ENCODE measurements around the gene TAS1R3.
A peak's percentile ranks its signal among the peaks of the same experiment; 100 is the strongest.

Gene TAS1R3

DNA sequence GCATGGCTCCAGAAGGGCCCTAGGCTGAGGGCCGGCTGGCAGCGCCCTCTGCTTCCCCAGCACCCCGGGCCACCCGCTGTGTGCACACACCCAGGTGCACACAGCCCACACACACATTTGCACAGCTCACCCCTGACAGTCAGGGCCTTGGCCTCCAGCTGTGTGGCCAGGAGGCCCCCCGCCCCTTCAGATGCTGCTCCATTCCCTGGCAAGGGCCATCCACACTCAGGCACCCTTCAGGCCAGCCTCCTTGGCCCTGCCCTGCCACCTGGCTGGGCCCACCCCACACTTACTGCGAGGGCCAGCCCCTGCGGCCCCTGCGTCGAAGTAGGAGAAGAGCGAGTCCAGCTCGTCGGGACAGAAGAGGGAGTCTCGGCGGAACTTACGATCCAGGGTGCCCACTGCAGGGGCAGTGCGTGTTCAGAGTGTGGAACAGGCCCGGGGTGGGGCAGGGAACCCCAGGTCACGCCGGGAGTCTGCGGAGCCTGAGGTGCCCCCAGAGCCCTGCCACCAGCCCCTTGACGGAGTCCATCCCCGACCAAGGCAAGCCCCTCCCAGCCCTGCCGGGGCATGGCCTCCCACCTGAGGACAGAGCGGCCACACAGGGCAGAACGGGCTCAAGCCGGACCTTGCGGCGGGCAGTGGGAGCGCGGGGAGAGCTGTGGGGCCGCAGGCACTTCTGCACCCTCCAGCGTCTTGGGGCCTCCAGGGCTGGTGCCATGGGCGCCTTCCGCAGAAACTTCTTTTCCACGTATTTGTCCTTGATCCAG is 35.7 kb upstream of the TAS1R3 start:
- no peak for DNase-seq

DNA sequence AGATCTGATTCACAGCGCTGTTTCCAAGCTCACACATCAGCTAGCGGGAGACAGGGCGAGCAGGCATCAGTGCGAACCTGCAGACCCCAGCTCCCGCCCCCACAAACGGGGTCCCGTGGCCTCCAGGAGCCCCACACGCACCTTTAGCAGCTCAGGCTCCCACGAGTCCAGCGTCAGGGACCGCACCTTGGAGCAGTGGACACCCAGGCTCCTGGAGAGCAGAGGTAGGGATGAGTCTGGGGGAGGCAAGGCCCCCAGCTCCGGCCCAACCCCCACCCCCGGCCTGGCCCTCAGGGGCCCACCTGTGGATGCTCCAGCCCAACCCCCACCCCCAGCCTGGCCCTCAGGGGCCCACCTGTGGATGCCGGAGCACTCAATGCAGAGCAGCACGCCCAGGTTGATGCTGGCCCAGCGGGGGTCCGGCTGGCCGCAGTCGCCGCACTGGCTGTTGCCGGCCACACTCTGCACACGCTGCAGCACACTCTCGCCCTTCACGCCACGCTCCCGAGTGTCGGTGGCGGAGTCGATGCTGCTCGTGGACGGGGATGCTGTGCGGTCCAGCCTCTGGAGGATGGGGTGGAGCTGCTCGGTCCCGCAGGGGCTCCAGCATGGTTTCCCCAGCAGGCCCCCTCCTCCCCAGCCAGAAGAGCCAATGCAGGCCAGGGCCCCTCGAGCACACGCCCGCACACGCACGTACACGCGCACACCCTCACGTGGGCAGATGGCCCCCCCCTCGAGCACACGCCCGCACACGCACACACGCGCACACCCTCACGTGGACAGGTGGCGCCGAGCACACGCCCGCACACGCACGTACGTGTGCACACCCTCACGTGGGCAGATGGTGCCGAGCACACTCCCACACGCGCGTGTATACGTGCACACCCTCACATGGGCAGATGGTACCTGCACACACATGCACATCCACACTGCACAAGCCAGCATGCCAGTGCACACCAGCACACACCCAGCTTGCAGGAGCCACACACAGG is 34.7 kb upstream of the TAS1R3 start:
- no peak for DNase-seq

- DNase-seq, result no peak
These were observed 33.2 kb upstream of the TAS1R3 start for GRCh38 chr1:1297802-1298424.

- DNase-seq, result no peak
These were observed 32.0 kb upstream of the TAS1R3 start for GRCh38 chr1:1298861-1299685.

DNA sequence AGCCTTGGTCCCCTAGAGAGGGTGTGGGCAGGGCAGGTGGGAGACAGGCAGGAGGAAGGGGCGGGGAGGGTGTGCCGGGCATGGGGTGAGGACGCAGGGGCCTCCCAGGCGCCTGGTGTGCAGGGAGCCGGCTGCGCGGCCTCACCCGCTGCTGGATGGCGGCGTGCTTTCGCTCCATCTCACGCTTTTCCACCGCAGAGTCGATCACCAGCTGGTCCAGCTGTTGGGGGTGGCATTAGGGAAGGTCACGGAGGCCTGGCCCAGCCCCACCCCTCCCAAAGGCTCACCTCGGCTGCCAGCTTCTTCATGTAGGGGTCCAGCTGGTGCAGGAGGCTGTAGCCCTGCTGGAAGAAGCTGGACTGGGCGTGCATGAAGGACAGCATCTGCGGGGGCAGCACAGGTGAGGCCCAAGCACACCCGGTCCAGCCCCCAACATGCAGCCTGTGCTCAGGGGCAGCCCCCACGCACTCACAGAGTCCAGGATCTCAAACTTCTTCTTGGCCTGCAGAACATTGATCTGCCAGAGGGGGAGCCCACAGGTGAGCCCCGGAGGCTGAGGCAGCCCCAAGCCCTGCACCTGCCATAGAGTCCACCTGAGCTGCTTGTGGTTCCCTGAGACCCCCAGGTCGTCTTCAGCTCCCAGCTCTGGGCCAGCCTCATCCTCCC is 31.3 kb upstream of the TAS1R3 start:
- DNase-seq, result no peak

DNA sequence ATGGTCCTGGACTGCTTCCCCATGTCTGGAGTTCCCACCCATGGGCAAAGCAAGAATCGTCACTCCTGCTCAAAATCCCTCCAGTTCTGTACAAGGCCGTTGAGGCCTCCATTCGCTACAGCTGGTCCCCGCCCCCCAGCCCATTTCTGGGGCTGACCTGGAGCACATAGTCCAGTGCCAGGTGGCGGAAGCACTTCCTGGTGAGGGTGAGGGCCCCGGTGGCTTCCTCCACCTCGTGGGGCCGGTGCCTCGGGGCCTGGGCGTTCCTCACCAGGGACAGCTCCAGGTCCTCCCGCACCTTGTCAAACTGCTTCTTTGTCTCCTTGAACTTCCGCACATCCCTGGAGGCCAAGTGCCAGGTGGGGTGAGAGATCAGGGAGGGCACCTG is 30.7 kb upstream of the TAS1R3 start:
- no peak for DNase-seq

GRCh38 chr1:1302006-1302430 is 29.1 kb upstream of the TAS1R3 start:
- no peak for DNase-seq

DNA sequence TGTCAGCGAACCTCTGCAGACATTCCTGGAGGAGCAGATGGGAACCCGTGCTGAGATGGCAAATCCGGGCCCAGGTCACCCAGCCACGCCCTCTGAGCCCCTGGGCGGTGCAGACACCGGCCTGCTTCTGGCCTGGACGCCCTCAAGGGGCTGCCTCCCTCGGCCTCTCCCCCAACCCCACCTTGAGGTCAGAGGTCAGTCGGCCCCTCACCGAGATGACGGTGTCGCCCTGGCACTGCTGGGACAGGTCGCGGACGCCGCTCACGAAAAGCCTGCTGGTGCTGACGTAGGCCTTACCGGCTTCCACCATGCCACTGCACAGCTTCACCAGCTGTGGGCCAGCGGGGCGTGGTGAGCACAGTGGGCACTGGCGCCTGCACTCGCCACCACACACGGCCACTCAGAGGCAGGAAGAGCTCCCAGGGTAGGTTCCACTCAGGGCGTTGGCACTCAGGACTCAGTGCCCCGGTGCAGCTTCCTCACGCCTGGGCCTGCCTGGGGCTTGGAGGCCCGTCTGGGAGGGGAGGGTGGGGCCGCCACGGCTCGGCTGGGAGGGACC is 28.1 kb upstream of the TAS1R3 start:
- no peak for DNase-seq

DNA sequence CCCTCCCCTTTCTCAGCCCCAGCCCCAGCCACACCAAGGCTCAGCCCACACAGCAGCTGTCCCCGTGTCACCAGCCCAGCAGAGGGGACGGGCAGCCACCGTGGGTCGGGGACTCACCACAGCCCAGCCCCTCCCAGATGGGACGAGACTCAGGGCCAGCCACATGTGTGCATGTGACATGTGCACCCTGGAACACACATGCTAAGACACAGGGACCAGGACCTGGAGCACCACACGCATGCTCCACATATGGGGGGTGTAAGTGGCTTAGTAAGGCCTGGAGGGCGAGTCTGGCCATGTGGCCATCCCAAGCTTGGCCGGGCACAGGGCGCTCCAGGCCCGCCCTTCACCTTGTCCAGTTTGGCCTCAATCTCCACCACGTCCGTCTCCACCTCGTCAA is 27.3 kb upstream of the TAS1R3 start:
- DNase-seq, result no peak

GRCh38 chr1:1304331-1305299 is 26.5 kb upstream of the TAS1R3 start:
- DNase-seq, result no peak

DNA sequence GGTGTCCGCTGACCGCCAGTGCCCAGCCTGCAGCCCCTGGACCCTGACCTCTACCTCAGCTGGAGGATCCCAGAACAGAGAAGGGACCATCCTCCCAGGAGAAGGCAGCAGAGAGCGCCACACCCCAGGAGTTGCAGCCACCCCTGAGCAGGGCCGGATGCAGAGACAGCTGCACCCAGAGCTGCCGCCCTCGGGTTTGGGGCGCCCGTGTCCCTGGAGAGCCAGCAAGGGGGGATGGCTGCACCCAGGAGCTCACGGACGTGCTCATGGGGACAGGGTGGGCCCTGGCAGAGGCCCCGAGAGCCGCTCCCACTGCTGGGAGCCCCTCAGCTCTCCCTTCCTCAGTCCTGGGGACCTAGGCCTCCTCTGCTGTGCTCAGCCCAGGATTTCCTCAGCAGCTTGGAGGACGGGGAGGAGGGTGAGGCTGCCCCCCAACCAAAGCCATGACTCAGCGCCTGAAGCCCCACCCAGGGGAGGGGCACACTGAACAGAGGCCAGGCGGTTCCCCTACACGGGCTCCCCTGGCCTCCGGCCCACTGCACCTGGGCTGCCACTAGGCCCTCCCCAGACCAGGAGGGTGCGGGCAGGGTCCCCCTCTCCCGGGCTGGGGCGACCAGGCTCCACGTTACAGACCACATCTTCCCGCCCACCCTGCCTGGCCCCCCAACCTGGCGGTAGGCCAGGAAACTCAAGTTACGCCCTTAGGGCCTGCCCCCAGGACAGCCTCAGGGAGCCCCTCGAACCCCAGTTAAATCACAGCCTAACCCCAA is 25.6 kb upstream of the TAS1R3 start:
- no peak for DNase-seq

DNA sequence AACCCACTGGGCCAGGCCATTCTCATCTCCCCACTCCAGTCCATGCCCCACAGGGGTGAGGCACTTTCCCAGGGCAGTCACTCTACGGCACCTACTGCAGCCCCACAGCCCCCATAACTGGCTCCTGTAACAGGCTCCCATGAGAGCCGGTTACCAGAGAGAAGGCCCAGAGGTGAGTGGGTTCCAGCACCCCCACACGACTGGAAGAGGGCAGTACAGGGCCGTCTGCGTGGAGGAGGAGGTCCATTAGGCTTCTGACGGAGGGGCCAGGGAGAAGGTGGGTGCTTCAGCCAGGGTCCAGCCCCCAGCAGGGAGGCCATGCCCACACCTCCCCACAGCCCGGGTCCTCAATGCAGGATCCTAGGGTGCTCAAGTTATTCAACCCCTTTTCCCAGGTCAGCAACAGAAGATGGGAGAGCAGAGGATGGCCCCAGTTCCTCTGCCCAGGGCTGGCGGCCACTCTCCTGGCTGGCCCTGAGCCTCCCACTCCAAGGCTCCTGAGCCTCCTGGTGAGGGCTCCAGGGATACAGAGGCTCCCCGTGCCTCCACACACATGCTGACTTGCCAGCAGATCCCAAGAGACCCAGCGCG is 24.9 kb upstream of the TAS1R3 start:
- no peak for DNase-seq

DNA sequence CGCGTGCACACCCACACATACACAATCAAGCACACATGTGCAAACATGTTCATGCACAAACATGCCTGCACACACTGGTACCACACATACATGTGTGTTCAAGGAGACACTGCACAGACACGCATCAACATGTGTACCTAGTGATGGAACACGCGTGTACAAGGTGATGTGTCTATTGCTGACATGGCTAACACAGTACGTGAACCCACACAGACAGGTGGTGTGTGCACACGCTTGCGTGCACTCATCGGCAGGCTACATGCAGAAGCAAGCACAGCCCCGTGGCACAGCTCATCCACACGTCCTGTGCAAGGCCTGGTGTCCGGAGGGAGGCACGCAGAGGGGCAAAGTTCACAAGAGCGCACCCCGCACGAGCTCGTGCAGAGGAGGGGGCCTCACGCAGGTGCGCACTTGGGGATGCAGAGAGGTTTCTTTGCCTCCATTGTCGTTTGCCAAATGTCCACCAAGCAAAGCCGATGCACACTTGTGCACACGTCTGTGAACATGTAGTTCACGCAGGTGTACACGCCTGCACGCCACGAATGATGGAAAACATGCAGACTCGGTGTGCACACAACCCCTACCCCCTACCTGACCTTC is 24.3 kb upstream of the TAS1R3 start:
- no peak for DNase-seq

- DNase-seq, result no peak
These were observed 23.7 kb upstream of the TAS1R3 start for GRCh38 chr1:1307261-1307922.

GRCh38 chr1:1307923-1308755 is 22.9 kb upstream of the TAS1R3 start, which contains the start of the genes ACAP3 and PUSL1:
ACAP3 (minus strand) TSS chr1:1307930; CDS start chr1:1307815, 115 bp downstream.
PUSL1 (plus strand) TSS chr1:1308597; CDS start chr1:1308644, 47 bp downstream.
- peak; percentile 80 to 92 for DNase-seq

DNA sequence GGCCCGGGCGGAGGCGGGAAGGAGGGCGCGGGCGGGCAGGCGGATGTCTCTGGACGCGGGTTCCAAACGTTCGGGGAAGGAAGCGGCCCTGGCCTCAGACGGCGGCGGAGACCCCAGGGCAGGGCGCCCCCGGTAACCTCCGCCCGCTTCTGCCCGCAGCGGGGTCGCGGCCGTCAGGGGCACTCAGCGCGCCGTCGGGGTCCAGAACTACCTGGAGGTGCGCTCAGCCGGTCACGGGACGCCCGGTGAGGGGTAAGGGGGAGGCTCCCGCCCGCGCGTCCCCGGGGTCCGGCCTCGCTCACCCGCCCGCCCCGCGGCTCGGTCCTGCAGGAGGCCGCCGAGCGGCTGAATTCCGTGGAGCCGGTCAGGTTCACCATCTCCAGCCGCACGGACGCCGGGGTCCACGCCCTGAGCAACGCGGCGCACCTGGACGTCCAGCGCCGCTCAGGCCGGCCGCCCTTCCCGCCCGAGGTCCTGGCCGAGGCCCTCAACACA is 22.3 kb upstream of the TAS1R3 start:
- no peak for DNase-seq

Data from NCI-H1930 (cell line).